DMS 273 (cell line): ENCODE measurements around the gene MIS18BP1.
"Not testable (repeated sequence)": the region's sequence is repeated elsewhere in the genome, so short reads cannot be mapped to it uniquely, and the experiment has no call there.

Source experiments
- DNase-seq: peaks from one replicate; lab custom pipeline; 2025; ENCODE audit not compliant: unreplicated experiment; lab: John Stamatoyannopoulos, UW

MIS18BP1 gene

DNA sequence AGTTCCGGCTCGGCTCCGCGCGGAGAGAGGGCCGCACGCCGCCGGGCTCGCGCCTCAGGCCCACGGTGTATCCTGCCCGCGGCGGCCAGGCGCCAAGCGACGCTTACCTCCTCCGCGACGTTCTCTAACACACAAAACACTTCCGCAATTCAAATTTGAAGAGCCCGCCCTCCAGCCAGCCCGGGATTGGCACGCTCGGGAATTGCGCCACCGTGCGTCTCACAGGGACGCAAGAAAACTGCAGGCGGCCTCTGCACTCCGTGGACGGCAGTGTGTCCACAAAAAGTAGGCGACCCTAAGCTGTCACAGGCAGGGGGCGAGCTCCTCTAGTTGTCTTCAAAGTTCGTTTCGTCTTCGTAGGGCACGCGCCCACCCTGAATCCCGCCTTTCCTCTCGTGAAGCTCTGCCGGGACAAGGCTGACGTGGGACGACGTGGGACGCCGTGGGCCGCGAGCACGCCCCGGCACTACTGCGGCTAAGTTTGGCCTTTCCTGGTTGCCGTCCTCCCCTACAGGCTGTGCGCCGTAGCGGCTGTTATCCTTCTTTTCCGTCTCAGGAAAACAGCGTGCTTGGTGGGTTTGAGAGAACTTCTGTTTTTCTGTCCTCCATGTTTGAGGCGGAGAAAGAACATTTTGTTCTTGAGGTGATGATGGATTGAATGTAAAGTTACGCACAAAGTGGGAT is at the start of gene MIS18BP1:
Gene MIS18BP1, minus strand, starts transcription at position 133 of the 684 bp plus-strand sequence. CDS start 5,916 bp downstream, outside the sequence.
- DNase-seq: peak; percentile 98

DNA sequence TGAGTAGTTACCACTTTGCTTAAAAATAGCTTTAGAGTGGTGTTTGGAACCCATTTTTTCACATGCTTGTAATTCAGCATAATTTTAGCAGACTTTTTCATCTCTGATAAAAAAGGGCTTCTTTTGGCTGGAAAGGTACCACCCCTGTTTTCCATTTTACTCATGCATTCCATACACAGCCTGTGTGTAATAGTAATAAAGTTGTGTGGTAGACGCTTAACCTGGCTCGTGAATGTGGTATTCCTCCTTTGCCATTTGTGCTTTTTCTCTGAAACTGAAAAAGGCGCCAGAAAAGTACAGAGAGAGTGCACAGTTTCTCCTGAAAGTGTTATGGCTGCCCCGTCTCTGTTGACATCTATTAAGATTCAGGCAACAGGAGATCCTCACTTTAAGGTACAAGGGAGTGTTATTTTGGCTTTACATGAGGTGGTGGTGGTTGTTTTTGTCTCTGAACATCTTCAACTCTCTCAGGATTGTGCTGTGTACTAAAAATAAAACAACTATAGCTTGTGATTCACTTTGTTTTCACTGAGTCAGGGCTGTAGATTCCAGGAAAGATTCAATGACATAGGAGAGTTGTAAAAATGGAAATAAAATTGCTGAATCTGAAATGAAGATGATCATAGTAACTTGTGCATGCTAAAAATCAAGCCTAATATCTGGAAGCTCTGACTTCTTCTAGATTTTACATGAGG is 45.6 kb upstream of the MIS18BP1 start:
- no peak for DNase-seq

DNA sequence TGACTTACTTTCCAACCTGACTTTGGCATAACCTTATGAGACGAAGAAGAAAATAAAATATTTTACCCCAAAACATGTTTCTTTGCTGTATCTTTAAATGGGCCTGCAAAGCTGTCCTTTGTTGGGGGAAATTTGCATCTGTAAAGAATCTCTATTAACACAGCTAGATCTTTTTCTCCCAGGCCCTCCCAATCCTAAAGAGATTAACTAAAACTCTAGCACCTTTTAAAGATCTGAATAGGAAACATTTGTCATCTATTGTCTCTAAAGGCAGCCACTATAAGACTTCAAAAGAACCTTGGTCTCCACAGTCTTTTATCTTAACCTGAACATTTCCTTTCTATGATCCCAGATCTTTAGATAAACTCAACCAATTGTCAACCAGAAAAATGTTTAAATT is 41.8 kb upstream of the MIS18BP1 start:
- DNase-seq: not testable (repeated sequence)

DNA sequence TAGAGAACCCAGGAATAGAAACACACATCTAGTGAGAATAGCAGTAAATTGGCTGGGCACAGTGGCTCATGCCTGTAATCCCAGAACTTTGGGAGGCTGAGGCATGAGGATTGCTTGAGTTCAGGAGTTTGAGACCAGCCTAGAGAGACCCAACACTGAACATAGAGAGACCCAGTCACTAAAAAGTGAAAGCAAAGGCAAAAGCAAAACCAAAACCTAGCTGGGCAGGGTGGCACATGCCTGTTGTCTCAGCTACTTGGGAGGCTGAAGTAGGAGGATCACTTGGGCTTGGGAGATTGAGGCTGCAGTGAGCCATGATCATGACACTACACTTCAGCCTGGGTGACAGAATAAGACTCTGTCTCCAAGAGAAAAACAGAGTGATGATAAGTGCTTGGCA is 37.5 kb upstream of the MIS18BP1 start:
- no peak for DNase-seq

DNA sequence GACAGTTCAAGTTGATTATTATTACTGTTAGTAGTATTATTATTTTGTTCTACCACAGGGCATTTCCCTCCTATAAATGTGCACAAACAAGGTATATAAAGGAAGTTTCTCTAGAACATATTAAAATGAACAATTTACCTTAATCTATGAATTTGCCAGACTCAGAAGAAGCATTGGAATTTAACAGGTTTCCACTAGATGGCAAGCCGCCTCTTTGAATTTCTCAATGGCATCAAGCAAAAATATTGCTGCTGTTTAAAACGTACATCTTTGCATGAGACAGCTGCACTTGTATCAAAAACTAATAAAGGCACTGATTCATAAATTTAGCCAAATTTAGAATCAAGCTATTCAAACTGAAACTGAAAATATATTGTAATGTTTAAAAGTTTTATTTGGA is 34.6 kb upstream of the MIS18BP1 start:
- DNase-seq: peak; percentile 20

DNA sequence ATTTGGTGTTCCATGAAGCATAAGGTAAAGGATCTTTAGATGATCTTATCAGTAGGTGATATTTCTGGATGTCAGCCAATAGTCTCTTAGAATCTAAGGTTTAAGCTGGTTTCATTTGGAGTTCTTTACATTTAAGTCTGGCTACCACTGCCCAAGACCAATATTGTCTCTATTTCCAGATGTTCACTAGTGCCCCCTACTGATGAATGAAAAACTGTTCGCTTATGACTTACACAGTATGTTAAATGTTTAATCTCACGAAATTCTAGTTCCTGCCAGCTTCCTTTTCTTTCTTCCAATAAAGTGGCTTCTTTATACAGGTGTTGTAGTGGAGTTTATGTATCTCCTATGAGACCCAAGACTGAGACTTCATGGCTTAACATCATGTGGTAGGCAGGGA is 31.8 kb upstream of the MIS18BP1 start:
- DNase-seq: peak; percentile 9

DNA sequence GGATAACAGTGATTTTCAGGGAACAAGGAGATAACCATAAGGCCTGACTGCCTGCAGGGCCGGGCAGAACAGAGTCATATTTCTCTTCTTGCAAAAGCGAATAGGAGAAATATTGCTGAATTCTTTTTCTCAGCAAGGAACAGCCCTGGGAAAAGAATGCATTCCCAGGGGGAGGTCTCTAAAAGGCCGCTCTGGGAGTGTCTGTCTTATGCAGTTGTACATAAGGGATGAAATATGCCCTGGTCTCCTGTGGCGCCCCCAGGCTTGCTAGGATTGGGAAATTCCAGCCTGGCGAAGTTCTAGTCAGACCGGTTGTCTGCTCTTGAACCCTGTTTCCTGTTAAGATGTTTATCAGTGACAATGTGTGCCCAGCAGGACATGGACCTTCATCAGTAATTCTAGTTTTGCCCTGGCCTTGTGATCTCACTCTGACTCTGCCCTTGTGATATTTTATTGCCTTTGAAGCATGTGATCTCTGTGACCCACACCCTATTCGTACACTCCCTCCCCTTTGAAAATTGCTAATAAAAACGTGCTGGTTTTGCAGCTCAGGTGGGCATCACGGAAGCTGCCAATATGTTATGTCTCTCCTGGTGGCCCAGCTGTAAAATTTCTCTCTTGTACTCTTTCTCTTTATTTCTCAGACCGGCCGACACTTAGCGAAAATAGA is 28.9 kb upstream of the MIS18BP1 start:
- peak; percentile 22 for DNase-seq

DNA sequence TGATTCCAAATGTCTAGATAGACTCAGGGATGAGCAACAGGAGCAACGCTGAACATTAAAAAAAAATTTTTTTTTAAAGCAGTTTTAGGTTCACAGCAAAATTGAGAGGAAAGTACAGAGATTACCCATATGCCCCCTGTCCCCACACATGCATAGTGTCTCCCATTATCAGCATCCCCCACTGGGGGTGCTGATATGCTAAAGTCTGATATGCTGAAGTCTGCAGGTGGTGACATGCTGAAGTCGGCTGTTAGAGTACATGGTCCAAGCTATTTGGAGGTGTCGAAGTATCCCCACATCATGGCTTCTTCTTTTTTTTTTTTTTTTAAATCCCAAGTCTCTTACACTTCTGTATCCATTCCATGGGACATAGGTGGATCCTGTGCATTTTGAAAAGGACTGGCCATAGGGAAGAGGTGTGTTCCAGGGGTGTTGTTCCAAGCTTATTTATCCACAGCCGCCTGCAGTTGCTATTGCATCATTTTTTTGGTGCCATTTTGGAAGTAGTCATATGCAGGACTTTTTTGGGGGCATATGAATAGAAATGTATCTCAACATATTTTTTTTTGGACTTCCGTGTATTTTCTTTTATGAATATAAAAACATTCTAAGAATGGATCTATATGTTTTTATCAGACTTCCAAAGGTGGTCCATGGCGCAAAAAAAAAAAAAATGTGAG is 19.0 kb upstream of the MIS18BP1 start:
- DNase-seq: no peak

DNA sequence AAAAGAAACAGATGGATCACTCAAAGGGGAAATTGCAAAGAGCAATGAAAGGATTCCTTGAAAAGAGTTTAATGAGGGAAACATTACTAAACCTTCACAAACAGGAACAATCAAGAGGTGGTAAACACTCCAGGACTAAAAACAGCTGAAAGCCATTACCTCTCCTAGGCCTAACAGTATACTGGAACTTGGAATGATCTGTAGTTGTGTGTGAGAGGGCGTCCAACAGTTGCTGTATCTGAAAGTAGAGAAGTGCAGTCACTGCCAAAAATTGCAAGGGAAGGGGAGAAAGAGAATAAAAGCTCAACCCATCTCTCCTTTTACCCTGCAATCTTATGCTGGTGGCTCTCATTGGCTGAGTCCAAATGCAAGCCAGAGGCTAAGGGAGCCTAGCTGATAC is 17.0 kb upstream of the MIS18BP1 start:
- no peak for DNase-seq

DNA sequence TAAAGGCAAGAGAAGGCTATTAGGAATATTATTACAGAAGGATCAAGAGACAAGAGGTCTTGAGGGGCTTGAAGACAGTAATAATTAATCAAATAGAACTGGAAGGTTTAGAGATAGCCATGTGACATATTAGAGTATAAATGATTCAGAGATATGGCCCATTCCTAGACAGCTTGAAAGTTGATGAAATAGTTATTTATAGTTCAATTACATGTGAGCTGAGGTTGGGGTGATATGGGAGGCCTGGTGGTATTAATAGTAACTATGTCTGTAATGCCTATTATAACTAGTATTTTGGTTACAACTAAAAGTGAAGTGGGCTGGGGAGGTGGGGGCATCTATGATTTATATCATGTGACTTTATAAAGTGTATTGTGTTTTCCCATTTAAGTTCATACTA is 14.1 kb upstream of the MIS18BP1 start:
- DNase-seq: no peak

DNA sequence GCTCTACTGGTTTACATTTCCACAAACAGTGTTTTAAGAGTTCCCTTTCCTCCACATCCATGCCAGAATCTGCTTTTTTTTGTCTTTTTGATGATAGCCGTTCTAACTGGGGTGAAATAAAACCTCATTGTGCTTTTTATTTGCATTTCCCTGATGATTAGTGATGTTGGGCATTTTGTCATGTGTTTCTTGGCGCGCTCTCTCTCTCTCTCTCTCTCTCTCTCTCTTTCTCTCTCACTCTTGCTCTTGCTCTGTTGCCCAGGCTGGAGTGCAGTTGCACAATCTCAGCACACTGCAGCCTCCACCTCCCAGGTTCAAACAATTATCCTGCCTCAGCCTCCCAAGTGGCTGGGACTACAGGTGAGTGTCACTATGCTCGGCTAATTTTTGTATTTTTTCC is 9.6 kb upstream of the MIS18BP1 start:
- no peak for DNase-seq

DNA sequence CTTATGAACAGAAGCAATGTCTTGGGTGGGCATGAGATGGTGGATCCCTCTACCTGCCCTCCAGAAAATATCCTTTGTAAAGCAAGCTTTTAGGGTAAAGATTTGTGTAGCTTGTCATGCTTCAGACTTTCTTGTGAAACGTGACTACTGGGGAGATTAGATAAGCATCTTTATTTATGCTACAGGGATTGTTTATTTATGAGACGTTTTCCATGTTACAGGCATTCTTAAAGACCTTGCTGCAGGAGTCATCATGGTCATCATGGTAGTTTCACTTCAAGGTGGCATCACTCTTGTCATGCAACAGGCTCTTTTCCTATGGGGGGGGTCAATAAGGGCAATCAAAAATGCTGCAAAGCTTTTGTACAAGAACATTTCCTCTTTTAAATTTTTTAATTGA is 8.2 kb upstream of the MIS18BP1 start:
- DNase-seq: no peak

DNA sequence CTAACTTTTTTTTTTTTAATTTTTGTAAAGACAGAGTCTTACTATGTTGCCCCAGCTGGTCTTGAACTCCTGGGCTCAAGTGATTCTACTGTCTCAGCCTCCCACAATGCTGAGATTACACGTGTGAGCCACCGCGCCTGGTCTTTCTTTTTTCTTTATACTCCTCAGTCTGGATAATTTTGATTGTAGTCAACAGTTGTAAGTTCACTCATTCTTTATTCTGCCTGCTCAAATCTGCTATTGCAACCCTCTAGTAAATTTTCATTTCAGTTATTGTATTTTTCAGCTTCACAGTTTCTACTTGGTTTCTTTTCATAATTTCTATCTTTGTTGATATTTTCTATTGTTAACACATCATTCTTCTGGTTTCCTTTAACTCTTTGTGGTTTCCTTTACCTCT is 5.8 kb upstream of the MIS18BP1 start:
- DNase-seq: no peak

DNA sequence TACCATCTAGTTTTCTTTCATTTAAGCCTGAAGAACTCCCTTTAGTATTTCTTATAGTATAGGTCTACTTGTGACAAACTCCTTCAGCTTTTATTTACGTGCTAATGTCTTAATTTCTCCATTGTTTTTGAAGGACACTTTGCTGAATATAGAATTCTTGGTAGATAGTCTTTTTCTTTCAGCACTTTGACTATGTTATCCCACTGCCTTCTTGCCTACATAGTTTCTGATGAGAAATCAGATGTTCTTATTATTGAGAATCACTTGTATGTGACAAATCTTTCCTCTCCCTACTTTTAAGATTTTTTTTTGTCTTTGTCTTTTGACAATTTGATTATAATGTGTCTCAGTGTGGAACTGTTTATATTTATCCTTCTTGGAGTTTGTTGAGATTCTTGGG is 5.1 kb upstream of the MIS18BP1 start:
- no peak for DNase-seq

DNA sequence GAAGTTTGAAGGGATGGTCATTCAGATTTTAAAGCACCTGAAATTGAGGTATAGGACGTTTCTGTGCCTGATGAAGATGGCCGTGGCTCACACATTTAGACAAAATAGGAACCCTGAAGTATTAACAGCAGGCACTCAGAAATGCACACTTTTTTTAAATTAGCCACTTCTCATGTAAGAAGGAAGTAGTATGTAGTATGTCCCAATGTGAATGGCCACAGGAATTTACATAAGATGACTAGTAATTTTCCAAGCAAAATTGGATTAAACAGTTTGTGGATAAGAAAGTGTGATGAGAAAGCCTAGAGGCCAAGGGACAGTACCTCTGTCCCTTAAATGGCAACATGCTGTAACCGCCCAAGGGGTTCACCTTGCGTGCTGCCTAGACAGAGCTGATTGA is 1.8 kb upstream of the MIS18BP1 start:
- no peak for DNase-seq

DNA sequence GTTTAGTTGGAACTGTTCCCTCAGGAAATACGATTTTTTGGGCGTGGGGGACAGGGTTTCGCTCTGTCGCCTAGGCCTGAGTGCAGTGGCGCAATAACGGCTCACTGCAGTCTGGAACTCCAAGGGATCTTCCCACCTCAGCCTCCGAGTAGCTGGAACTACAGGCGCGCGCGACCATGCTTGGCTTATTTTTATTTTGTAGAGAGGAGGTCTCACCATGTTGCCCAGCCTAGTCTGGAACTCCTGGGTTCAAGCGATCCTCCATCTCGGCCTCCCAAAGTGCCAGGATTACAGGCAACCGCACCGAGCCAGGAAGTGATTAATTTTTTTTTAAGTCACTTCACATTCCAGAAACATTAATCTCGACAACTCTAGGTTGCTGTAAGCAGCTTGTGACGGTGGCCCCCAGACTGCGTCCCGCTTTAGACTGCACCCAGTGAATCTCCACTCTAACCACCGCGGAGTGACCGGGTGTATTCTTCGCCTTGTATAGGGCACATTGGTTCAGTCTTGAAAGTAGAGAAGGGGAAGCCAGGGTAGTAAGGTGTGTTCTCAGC is 830 bp upstream of the MIS18BP1 start:
- DNase-seq: no peak

DNA sequence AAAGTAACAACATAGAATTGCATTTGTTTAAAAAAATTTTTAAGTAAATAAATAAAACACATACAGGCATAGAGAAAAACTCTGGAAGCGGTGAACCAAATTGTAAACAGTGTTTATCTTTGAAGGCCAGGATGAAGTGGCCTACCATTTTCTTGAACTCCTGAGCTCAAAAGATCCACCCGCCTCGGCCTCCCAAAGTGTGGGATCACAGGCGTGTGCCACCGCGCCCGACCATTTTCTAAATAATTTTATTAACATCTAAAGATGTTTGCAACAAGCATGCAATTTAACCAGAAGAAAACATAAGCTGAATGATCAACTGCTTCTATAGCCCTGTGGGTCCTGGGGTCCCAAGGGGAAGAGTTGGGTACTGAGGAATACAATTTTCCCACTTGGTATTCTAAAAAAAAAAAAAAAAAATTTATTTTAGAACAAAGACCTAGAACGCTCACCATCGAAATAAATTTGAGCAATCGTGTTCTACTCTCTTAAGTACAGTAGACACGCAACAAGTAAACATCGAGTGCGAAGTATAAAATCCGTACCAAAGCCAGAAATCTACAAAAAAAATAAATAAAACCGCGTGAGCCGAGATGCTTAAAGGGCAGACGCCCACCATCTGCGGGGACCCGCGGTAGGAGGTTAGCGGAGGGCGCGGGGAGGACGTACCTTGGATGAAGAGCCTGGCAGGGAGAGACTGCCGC is 484 bp downstream of the MIS18BP1 start:
- DNase-seq: peak; percentile 62

DNA sequence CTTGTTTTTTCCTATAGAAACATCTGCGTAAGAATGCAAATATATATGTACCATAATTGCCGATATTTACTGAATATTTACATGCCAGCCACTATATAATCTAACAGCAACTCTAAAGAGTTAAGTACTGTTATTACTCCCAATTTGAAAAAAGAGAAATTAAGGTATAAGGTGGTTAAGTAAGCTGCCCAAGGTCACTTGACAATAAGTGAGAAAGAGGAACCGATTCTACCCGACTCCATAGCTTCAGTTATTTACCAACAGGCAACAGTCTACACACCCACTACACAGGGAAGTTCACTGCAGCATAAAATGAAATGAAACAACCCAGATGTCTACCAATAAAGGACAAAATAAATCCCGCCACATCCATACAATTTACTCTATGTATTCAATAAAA is 1.1 kb downstream of the MIS18BP1 start:
- peak; percentile 52 for DNase-seq

DNA sequence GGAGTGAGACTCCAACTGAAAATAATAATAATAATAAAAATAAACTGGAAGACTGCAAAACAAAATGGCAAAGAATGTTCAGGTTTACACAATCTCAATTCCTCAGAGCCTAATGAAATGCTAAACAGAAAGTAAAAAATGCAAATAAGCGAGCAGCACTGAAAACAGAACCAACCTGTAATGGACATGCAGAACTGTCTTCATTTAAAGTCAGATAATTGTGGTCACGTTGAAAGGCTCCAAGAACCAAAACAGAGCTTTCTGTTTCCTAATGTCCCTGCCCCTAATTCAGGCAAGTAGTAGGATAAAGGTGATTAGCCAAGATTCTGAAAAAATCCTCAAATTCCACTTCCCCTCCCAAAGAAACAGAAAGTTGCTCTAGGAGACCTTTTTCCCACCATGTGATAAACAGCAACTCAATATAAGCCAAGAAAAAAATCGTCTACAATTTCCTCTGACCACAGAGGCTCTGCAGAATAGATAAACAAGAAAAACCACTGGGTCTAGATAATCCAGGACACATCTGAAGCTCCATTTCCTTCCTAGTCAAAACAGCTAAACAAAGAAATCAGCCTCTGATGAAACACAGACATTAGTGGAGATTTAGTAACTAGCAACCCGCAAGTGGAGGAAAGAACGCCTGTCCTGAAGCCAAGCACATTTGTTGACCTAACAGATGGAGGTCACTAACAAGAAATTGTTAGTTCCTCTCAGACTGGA is 3.0 kb downstream of the MIS18BP1 start:
- DNase-seq: no peak

DNA sequence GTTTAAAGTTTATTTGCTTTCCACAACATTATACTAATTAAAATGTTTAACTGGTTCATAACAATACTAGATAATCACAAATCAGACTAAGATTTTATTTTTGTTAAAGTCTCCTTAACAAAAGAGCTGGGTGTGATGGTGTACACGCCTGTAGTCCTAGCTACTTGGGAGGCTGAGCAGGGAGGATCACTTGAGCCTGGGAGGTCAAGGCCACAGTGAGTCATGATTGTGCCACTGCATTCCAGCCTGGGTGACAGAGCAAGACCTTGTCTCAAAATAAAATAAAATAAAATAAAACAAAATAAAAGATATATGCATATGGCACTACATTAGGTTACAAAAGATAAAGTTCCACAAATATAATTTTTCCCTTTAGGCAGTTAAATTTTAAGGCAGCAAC is 5.6 kb downstream of the MIS18BP1 start:
- DNase-seq: no peak
